NCI-H526 (cell line): ENCODE data around the gene CUL7.
"Not testable (repeated sequence)": the region's sequence is repeated elsewhere in the genome, so short reads cannot be mapped to it uniquely, and the experiment has no call there.

Experiments
- DNase-seq, 2 experiments: peaks; one replicate each; lab custom pipeline; 2025; lab: John Stamatoyannopoulos, UW

The CUL7 gene

GRCh38 chr6:43053545-43054205 lies at the start of gene CUL7:
TSS of gene CUL7 (minus strand) at chr6:43053851. CDS start at chr6:43052788, 1,063 bp downstream.
- DNase-seq = peak; percentile 88 to 96

GRCh38 chr6:43101497-43101896 lies 47.8 kb upstream of the CUL7 start:
- no peak for DNase-seq

GRCh38 chr6:43097502-43097901 lies 43.9 kb upstream of the CUL7 start:
- DNase-seq = no peak

DNA sequence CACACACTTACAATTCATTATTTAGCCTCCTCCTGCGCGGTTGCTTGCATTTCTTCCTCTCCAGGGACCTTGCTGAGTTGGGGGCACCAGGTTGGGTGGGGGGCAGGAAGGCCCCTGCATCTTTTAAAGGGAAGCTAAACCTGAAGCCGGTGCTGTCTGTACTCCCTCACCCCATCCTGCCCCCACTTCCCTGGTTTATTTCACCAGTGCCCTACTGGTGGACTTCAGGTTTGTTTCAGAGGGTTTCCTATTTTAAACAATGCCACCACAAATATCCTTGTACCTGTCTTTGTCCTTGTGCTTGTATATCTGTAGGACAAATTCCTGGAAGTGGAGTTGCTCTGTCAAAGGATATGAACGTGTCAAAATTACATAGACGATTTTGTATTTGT lies 43.4 kb upstream of the CUL7 start:
- peak in 1 of 2 experiments; percentile 31 for DNase-seq

- peak; percentile 90 for DNase-seq
These were observed 42.9 kb upstream of the CUL7 start for GRCh38 chr6:43096451-43097097.

- peak; percentile 15 to 43 for DNase-seq
These were observed 42.3 kb upstream of the CUL7 start for GRCh38 chr6:43095939-43096338.

- DNase-seq = no peak
These were observed 40.0 kb upstream of the CUL7 start for GRCh38 chr6:43093436-43094289.

DNA sequence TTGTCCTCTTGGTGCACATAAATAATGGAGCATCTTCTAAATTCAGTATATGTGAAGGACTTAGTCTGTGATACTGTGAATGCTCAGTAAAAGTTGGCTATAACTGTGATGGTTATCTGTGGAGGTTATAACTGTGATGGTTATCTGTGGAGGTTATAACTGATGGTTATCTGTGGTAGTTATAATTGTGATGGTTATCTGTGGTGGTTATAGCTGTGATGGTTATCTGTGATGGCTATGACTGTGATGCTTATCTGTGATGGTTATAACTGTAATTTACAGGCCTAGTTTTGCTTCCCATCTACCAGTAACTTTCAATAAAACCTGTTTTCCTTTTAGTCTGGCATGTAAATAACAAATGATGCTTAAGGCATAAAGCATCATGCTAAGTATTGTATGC lies 39.0 kb upstream of the CUL7 start:
- no peak for DNase-seq

DNA sequence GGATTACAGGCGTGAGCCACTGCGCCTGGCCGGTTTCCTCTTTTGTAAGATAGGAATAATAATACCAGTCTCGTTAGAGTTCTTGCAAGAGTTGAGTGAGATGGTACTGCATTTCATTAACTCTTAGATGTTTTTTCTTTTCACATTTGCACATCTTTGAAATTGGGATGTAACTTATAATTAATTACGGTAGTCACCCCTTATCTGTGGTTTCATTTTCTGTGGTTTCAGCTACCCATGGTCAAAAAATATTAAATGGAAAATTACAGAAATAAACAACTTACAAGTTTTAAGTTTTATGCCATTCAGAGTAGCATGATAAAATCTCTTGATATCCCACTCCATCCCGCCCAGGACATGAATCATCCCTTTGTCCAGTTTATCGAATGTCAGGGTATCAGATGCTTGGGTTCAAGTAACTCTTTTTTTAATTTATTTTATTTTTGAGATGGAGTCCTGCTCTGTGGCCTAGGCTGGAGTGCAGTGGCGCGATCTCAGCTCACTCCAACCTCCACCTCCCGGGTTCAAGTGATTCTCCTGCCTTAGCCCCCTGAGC lies 37.9 kb upstream of the CUL7 start:
- no peak for DNase-seq

DNA sequence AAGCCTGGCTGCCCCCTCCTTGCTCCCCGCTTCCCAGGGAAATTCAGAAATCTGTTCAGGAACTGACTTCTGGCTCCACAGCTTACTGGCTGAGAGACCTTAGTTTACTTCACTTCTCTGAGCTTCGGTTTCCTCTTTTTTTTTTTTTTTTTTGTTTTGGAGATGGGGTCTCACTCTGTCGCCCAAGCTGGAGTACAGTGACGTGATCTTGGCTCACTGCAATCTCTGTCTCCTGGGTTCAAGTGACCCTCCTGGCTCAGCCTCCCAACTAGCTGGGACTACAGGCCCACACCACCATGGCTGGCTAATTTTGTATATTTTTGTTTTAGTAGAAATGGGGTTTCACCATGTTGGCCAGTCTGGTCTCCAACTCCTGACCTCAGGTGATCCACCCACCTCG lies 37.4 kb upstream of the CUL7 start:
- DNase-seq = no peak

GRCh38 chr6:43090559-43090956 lies 36.9 kb upstream of the CUL7 start:
- DNase-seq = peak; percentile 70 to 77

GRCh38 chr6:43089874-43090558 lies 36.4 kb upstream of the CUL7 start:
- peak; percentile 46 to 58 for DNase-seq

GRCh38 chr6:43089467-43089866 lies 35.8 kb upstream of the CUL7 start:
- peak; percentile 46 to 69 for DNase-seq

DNA sequence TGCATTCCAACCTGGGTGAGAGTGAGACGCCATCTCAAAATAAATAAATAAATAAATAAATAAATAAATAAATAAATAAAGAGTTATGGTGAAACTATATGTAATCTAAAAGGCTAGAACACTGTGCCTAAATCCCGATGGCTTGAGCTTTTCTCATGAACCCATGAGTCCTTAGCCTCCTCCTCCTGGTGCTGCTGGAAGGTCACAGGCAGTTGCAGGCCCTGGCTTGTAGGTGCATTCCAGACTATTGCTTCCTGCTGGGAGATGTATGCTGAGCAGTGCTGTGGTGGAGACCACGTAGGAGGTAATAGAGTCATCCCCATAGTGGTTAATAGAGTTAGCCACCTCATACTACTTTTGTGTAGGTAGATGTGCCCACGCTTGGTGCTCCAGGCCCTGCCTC lies 35.0 kb upstream of the CUL7 start:
- DNase-seq = peak in 1 of 2 experiments; percentile 17

DNA sequence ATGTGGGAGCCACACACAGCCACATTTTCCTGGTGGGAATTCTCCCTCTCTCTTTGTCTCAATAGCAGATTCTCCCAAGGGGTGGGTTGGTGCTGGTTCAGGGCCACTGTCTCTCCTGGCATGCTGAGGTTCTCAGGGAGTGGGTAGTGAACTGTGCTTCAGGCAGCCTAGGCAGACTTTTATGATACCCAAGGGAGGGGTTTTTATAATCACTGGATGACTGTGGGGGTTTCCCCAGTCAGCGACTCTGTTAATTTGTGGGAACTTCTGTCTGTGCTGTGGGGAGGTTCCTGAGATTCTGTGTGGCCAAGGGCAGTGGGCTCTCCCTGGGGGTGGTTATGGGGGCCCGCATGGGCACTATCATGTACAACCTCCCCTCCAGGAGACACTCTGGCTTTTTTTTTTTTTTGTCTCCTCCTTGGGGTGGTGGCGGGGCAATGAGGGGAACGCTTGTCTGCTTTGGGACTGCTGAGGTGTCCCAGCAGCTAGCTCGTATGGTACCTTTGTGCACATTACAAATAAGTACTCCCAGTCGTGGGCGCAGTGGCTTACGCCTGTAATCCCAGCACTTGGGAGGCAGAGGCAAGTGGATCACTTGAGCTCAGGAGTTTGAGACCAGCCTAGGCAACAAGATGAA lies 32.5 kb upstream of the CUL7 start:
- DNase-seq = peak in 1 of 2 experiments; percentile 28

- no peak for DNase-seq
These were observed 29.4 kb upstream of the CUL7 start for GRCh38 chr6:43082806-43083655.

- not testable (repeated sequence) for DNase-seq
These were observed 28.3 kb upstream of the CUL7 start for GRCh38 chr6:43081922-43082321.

- no peak for DNase-seq
These were observed 27.4 kb upstream of the CUL7 start for GRCh38 chr6:43081043-43081442.

DNA sequence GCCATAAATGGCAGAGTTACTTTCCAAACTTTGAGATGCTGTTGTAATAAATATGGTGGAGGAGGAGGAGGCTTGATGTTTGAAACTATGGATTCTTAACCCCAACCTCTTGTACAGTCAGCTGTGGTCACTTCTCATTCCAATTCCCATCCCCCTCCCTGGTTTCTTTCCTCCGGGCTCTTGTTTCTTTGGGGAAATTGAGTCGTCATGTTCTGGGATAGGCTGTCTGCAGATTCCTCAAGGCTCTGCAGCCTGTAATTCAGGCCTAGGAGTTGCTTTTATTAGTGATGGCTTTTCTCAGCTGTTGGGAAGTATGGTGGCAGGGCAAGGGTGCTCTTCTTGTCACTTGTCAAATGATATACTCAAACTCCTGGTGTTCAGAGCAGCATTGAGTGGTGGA lies 25.0 kb upstream of the CUL7 start:
- no peak for DNase-seq

DNA sequence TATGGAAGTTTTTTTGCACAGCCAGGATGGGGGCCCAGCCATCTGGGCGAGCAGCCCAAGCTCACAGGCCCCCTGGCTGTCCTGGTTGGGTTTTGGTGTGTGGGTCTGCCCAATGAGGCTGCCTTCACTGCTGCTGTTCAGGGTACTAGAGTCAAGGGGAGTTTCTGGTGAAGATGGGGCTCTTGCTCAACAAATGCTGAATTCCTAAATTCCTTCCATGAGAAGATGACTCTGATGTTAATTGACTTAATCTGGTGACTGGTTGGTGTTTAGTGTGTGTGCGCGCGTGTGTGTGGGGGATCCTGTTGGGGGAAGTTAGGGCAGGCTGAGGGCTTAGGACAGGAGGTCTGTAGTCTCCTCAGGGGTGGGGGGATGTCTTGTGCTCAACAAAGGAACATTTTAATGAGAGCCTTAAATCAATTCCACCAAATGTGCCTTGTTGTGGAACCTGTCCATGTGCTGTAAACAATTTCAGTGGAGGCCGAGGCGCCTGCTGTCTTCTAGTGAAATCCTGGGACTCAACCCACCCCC lies 24.4 kb upstream of the CUL7 start:
- DNase-seq = no peak
